Suprapubic skin (tissue), 4 donors: ENCODE data around the gene KCNA5. TPM values are rescaled to one million over a fixed set of nuclear protein-coding genes. Genes with fewer than 3 reads are reported as not detected.

ENCODE experiments used
- DNase-seq, 2 donors: peaks; one replicate each; pipeline ENCODE4 v3.0.0-alpha.2; 2019; ENCODE audit warnings: low spot score in 2 of 2
- H3K27ac ChIP-seq: fragments of 200-600 bp; sonication (generic); one replicate; pipeline ENCODE4 v1.5.1; 2019
- H3K27me3 ChIP-seq: fragments of 200-600 bp; sonication (generic); one replicate; pipeline ENCODE4 v1.5.1; 2019
- H3K36me3 ChIP-seq: fragments of 200-600 bp; sonication (generic); one replicate; pipeline ENCODE4 v1.5.1; 2019
- H3K4me1 ChIP-seq: fragments of 200-600 bp; sonication (generic); one replicate; pipeline ENCODE4 v1.5.1; 2019
- H3K4me3 ChIP-seq: fragments of 200-600 bp; sonication (generic); one replicate; pipeline ENCODE4 v1.5.1; 2019; ENCODE audit warnings: mild to moderate bottlenecking
- H3K9me3 ChIP-seq: fragments of 200-600 bp; sonication (generic); one replicate; pipeline ENCODE4 v1.5.1; 2019
- EP300 ChIP-seq: sonication (generic); formaldehyde crosslinking; IDR thresholded peaks from one replicate; pipeline ENCODE4 v1.6.1; 2017; ENCODE audit warnings: antibody characterized with exemption
- POLR2A ChIP-seq, 2 donors: fragments of 450-650 bp; IDR thresholded peaks; one replicate each; pipeline ENCODE4 v1.6.1; 2017; ENCODE audit warnings: antibody characterized with exemption in 2 of 2, mild to moderate bottlenecking in 2 of 2, moderate library complexity in 2 of 2
- POLR2AphosphoS5 ChIP-seq, 3 donors: sonication (generic); formaldehyde crosslinking; IDR thresholded peaks; one replicate each; pipeline ENCODE4 v1.6.1; 2017; ENCODE audit warnings: antibody characterized with exemption in 3 of 3
- WGBS: methylation state at CpG from one replicate; pipeline ENCODE4 v1.1.5; 2018; 5-methylcytosine and 5-hydroxymethylcytosine counted together
- total RNA-seq, 4 donors: library from RNA; depleted of rRNA; stranded (reverse); fragments of >200 nt; gene quantifications; one replicate each; pipeline ENCODE4 v1.1.0, GENCODE V29; 2016
- TF ChIP-seq, protein P1 (sequence below), 2 donors: fragments of 200-600 bp in 1 of 2; fragments of 450-650 bp in 1 of 2; sonication (generic) in 1 of 2; IDR thresholded peaks; one replicate each; pipeline ENCODE4 v1.5.1; 2016 to 2019; ENCODE audit warnings: antibody characterized with exemption in 2 of 2, mild to moderate bottlenecking in 1 of 2, moderate library complexity in 1 of 2

KCNA5 gene
- total RNA-seq, 4 donors from 2014 or later, result 0.95 TPM; not detected in 3

- Histone ChIP-seq H3K27me3 (peaks cover 46% of the 10 kb centered on the region), H3K4me3 (no peak overlapping the region), H3K27ac (no peak overlapping the region), H3K4me1 (peaks cover 3% of the 10 kb centered on the region), H3K36me3 (no peaks in the 10 kb centered on the region), H3K9me3 (no peaks in the 10 kb centered on the region)
- TF ChIP-seq EP300 (no peak), POLR2AphosphoS5 (IDR thresholded peaks at IDR 0.05) (no peak), POLR2A (IDR thresholded peaks at IDR 0.05) (no peak)
- TF ChIP-seq, protein P1, sequence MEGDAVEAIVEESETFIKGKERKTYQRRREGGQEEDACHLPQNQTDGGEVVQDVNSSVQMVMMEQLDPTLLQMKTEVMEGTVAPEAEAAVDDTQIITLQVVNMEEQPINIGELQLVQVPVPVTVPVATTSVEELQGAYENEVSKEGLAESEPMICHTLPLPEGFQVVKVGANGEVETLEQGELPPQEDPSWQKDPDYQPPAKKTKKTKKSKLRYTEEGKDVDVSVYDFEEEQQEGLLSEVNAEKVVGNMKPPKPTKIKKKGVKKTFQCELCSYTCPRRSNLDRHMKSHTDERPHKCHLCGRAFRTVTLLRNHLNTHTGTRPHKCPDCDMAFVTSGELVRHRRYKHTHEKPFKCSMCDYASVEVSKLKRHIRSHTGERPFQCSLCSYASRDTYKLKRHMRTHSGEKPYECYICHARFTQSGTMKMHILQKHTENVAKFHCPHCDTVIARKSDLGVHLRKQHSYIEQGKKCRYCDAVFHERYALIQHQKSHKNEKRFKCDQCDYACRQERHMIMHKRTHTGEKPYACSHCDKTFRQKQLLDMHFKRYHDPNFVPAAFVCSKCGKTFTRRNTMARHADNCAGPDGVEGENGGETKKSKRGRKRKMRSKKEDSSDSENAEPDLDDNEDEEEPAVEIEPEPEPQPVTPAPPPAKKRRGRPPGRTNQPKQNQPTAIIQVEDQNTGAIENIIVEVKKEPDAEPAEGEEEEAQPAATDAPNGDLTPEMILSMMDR (IDR thresholded peaks at IDR 0.05), result no peak
- 88% methylated on average over 3 of the region's 3 CpGs for WGBS
- DNase-seq, result no peak
Measured at GRCh38 chr12:5039815-5040214, 3.9 kb upstream of the KCNA5 start.

DNA sequence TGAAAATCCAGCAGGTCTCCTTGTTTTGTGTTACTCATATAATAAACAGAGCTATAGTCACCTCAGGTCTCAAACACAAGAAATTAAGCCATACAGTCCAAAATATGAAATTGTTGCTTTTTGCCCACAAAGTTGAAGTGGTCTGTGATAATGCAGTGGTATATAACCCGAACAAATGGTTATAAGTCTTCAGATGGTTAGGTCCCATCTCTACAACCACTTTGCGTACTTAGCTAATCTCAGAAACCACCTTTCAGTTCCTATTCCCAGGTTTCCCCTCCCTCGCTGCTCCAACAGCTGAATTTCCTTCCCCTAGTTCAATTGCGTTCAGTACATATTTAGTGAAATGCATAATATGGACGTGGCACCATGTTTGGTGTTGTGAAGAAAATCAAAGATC lies 3.3 kb upstream of the KCNA5 start:
- H3K27ac ChIP-seq, result no peak overlapping the region
- no peaks in the 10 kb centered on the region for H3K9me3 ChIP-seq
- WGBS, result 67% methylated on average over 5 of the region's 5 CpGs
- no peak for TF ChIP-seq POLR2AphosphoS5 (IDR thresholded peaks at IDR 0.05)
- TF ChIP-seq EP300, result no peak
- TF ChIP-seq POLR2A (IDR thresholded peaks at IDR 0.05), result no peak
- TF ChIP-seq, protein P1 (IDR thresholded peaks at IDR 0.05), result no peak
- H3K27me3 ChIP-seq, result peaks cover 51% of the 10 kb centered on the region
- no peak for DNase-seq
- H3K4me1 ChIP-seq, result peaks cover 3% of the 10 kb centered on the region
- H3K4me3 ChIP-seq, result no peak overlapping the region
- no peaks in the 10 kb centered on the region for H3K36me3 ChIP-seq

GRCh38 chr12:5044420-5045295 lies 979 bp downstream of the KCNA5 start:
- H3K9me3 ChIP-seq, result no peaks in the 10 kb centered on the region
- no peak overlapping the region for H3K27ac ChIP-seq
- no peaks in the 10 kb centered on the region for H3K36me3 ChIP-seq
- DNase-seq, result no peak
- H3K4me3 ChIP-seq, result no peak overlapping the region
- WGBS, result 77% methylated on average over 58 of the region's 71 CpGs
- TF ChIP-seq, protein P1 (IDR thresholded peaks at IDR 0.05), result no peak
- no peak for TF ChIP-seq EP300
- TF ChIP-seq POLR2AphosphoS5 (IDR thresholded peaks at IDR 0.05), result no peak
- TF ChIP-seq POLR2A (IDR thresholded peaks at IDR 0.05), result no peak
- H3K27me3 ChIP-seq, result peaks cover 77% of the 10 kb centered on the region
- peaks cover 7% of the 10 kb centered on the region for H3K4me1 ChIP-seq

DNA sequence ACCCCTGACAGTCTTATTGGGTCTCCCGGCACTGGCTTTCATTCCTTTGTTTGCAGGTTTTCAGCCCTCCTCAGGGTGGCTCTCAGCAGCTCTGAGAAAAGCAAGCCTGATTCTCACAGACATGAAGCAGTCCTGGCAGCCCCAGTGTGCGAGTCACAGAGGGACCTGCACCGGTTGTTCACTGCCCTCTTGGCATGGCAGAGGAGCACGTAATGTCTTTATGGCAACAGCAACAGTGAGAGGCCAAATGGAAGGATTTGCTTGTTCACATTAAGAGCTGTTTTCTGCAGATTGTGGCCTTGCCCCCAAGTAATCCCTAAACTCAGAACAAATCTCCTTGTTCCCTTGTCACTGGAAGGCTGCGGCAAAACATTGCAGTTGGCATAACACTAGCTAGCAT lies 3.4 kb downstream of the KCNA5 start:
- Histone ChIP-seq H3K4me1 (peaks cover 7% of the 10 kb centered on the region), H3K36me3 (no peaks in the 10 kb centered on the region), H3K9me3 (no peaks in the 10 kb centered on the region), H3K27ac (no peak overlapping the region), H3K27me3 (peaks cover 55% of the 10 kb centered on the region), H3K4me3 (no peak overlapping the region)
- no peak for DNase-seq
- WGBS, result 37% methylated on average over 5 of the region's 5 CpGs
- TF ChIP-seq POLR2AphosphoS5 (IDR thresholded peaks at IDR 0.05) (no peak), EP300 (no peak), POLR2A (IDR thresholded peaks at IDR 0.05) (no peak)
- TF ChIP-seq, protein P1 (IDR thresholded peaks at IDR 0.05), result no peak

DNA sequence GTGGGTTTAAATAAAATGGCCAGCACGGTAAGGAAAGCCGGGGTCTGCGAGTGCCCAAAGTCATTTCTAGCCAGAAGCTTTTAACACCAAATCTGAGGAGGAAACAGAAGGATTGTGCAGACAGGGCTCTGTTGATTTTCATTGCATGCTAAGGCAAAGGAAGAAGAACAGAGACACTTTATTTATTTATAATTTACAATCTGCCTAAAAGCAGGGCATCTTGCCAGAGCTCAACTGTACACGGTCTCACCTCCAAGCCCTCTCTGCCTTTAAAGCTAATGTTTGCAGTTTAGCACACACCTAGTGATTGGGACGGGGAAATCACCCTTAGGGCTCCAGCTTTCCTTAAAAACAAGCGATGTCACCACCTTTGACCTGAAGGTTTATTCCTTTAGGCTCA lies 4.0 kb downstream of the KCNA5 start:
- 48% methylated on average over 6 of the region's 6 CpGs for WGBS
- Histone ChIP-seq H3K27me3 (peaks cover 55% of the 10 kb centered on the region), H3K4me1 (peaks cover 7% of the 10 kb centered on the region), H3K36me3 (no peaks in the 10 kb centered on the region), H3K4me3 (no peak overlapping the region), H3K9me3 (no peaks in the 10 kb centered on the region), H3K27ac (no peak overlapping the region)
- TF ChIP-seq POLR2AphosphoS5 (IDR thresholded peaks at IDR 0.05), result no peak
- TF ChIP-seq, protein P1 (IDR thresholded peaks at IDR 0.05), result no peak
- no peak for TF ChIP-seq EP300
- TF ChIP-seq POLR2A (IDR thresholded peaks at IDR 0.05), result no peak
- no peak for DNase-seq
